Embryonic facial prominence (tissue), 1 donor: ENCODE measurements around the gene KANK2.

Experiments
- DNase-seq: peaks from one replicate; pipeline ENCODE4 v3.0.0-alpha.2; 2016; ENCODE audit errors: extremely low spot score

The KANK2 gene

DNA sequence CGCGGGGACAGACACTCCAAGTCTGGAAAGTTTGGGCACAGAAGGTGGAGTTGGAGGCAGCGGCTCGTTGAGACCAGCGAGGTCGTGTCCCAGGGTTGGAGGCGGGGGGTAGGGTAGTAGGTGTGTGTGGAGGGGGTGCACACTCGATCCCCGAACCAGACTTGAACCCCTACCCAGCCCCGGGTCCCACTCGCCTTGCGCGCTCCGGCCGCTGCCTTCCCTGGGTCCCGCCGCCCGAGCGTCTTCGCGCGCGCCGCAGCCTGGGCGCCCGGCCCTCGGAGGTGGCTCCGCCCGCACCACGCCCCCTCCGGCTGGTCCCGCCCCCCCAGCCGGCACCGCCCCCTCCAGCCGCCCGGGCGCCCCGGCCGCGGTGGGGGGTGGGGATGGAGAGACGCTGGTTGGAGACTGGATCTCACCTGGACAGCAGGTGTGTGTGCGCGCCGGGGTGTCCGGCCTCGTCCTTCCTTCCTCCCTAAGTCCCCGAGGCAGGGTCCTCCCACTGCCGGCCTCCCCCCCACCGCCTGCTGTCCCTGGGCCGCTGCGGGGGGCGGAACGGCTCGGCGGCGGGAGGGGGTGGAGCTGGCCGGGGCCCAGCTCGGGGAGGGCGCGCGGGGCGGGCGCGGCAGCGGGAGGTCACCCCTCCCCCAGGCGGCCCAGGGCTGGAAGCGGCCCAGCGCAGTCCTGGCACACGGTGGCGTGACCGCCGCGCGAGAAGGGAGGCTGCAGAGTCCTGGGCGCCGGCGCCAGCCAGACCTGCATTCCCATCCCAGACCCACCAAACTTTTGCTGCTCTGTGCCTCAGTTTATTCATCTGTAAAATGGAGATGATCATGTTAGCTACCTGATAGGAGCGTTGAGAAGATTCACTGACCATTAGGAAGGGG lies at the start of gene KANK2:
TSS of gene KANK2 (minus strand) at position 255 of the 884 bp plus-strand sequence. CDS start 3,034 bp downstream, outside the sequence.
- peak; percentile 54 for DNase-seq

DNA sequence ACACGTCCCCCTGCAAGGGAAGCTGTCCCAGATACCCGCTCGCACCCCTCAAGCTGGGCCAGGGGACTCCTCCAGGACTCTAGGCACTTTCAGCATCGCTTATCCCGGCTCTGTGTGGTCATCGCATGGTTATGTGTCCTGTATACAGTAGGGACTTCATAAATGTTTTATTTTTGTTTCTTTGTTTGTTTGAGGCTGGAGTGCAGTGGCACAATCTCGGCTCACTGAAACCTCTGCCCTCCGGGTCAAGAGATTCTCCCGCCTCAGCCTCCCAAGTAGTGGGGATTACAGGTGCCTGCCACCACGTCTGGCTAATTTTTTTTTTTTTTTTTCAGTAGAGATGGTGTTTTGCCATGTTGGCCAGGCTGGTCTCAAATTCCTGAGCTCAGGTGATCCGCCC lies 49.6 kb upstream of the KANK2 start:
- no peak for DNase-seq

DNA sequence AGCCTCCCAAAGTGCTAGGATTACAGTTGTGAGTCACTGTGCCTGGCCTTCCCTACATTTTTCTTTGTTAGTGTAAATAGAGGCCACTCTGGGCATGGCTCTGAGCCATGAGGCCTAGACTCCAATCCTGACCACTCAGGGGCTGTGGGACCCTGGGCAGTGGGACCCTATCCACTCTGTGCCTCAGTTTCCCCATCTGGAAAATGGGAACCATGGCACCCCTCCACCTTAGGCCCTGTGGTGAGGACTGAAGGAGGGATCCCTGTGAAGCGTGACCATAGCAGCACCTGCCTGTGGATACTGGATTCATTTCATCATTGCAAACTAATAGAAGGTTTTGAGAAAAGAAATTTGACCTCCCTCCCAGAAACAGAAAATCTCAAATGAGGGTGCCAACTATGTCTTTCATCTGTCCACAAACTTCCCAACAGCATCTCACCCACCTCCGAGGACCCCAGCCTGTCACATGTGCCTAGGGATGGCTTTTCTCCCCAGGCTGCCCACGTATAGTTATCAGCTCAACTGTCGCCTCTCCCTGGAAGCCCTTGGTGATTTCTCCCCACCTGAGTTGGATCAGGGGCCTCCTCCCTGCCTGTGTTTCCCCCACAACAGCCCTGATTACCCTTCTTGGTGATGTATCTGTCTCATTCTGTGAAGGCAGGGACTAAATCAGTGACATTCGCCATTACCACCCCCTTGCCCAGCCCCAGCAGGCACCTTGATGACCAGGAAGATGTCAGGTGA lies 47.7 kb upstream of the KANK2 start:
- no peak for DNase-seq

DNA sequence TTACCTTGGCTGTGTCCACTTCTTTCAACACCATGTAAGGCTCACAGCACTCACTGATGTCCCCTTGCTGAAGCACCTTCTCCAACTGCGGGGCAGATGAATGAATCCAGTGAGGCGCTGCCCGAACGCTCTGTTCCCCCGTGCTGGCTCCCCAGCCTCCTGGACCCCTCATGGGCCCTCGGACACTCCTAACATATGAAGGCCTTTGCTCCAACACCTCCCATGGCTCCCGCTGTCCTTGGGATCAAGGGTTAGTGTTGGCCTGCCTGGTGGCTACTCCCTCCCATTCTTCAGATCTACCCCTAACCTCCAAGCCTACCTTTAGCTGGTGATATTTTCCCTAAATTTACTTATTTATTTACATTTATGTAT lies 46.4 kb upstream of the KANK2 start:
- DNase-seq = no peak

DNA sequence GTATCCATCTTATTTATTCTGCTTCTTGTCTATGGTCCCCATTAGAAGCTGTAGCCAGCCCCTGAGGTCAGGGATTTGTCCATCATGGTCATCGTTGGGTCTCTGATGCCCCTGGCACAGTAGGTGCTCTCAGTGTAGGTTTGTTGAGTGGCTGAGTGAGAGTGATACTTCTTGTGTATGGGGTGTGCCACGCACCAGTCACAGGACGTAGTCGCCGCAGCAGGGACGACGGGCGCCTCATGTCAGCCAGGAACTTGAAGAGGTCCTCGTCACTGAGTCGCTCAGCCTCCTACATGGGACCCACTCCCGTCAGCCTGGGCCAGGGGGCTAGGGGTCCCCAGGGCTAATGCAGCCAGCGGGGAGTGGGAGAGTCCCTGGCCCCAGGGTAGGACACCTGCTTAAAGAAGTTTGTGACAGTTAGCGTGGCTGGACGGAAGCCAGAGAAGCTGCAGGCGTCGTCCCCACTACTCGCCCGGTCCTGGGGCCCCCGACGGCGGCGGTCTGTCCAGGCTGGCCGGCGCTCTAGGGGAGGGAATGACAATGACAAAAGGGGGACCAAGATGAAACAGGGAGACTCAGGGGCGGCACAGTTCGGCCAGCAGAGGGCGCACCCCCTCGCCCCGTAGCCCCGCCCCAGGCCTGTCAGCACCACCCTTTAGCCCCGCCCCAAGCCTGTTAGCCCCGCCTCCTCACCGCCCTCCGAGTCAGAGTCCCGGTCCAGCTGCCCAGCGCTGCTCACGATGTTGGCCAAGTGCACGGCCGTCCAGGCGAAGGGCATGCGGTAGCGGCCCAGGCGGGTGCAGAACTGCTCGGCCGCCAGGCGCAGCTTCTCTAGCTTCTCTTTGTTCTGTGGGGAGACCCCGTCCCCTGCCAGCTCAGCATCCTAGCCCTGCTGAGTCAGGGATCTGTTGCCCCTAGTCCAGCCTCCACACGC lies 45.8 kb upstream of the KANK2 start:
- DNase-seq = no peak

DNA sequence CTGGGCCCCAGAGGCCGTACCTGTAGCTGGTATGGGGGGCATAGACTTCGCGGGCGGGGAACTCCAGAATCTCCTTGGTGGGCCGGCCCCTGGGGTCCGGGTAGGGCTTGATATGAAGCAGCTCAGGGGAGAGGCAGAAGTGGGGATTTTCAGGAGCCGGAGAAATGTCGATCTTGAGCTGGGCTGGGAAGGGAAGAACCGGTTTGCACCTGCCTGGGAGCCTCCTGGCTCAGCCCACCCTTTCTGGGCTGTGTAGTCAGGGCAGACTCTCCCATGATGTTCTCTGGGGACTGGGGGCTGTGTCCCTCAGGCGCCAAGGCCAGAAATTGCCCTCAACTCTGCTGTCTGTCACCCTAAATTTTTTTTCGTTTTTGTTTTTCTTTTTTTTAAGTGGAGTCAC lies 44.7 kb upstream of the KANK2 start:
- no peak for DNase-seq

DNA sequence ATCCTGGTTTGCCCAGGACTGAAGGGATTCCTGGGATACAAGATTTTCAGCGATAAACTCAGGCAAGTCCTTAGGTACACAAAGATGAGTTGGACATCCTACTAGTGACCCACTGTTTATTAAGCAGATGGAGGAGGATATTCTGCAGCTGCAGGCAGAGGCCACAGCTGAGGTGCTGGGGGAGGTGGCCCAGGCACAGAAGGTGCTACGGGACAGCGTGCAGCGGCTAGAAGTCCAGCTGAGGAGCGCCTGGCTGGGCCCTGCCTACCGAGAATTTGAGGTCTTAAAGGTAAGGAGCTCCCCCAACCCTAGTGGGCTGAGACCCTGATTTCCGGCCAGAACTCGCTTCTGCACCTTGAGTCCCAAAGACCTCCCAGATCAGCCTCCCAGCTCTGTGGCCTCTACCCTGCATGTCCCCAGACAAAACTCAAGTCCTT lies 42.7 kb upstream of the KANK2 start:
- no peak for DNase-seq

DNA sequence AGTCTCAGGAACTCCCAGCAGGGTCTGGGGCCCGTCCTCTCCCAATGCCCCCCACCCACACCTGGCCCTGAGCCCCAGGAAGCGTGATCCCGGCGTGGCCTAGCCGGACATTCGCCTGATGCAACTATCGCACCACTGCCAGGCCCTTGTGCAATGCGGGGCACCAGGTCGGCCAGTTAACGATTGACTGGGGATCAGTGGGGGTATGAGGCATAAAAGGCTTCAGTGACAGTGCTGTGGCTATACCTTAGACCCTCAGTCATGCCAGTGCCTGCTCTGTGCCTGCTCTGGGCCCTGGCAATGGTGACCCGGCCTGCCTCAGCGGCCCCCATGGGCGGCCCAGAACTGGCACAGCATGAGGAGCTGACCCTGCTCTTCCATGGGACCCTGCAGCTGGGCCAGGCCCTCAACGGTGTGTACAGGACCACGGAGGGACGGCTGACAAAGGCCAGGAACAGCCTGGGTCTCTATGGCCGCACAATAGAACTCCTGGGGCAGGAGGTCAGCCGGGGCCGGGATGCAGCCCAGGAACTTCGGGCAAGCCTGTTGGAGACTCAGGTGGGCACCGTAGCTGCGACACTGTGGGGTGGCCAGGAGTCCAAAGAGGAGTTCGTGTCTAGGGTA lies 42.1 kb upstream of the KANK2 start, which contains the start of gene ANGPTL8:
TSS of gene ANGPTL8 (plus strand) at position 243 of the 624 bp plus-strand sequence. CDS start at position 262, 19 bp downstream.
- no peak for DNase-seq

DNA sequence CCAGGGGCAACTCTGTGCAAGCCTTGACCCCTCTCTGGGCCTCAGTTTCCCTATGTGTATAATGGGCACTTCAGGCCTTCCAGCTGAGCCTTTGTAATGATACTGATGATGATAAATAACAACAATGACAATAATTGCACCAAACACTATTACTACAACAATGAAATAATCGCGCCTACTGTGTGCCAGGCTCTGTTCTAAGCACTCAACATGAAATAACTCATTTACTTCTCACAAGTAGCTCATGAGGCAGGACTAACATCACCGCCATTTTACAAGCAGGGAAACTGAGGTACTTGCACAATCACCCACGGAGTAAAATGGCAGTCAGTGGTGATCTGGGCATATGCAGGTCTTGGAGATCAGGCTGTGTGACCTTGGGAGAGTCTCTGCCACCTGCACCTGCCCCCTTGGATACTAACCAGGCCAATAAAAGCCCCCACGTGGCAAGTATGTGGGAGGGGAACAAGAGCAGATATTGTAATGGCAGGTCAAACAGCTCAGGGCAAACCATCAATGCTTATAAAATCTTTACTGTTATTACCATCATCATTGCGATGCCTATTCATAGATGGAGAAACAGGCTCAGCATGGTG lies 41.5 kb upstream of the KANK2 start:
- no peak for DNase-seq

DNA sequence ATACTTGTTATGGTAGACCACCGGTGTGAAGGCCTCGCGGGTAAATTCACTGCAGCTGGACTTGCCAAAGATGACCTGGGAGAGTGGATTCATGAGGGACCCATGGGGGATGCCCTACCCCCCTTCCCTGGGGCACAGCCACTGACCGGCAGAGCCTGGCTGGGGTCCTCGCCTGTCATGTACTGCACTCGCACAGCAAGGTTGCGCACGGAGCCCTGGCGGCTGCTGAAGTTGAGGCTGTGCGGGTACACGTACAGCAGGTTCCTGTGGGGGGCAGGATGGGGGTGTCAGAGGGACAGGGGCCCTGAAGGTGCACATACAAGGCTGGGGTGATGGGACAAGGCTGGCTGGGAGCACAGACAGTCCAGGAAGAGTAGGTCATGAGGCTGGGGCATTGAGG lies 40.7 kb upstream of the KANK2 start:
- DNase-seq = no peak

DNA sequence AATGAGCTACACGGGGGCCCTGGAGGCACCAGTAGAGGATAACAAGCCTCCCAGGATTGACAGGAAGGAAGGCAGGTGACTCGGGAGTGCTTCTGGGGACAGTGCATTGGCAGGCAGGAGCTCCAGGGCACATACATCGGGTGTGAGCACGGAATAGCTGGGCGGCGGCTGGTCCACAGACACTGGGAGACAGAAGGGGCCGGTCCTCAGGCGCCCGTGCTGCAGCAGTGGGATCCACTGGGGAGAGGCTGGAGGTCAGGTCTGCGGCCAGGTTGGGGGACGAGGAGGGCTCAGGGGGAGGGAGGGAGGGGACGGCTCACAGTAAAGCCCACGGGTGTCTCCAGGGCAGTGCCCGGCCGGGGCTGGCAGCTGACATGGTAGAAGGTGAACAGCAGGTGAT lies 40.0 kb upstream of the KANK2 start:
- no peak for DNase-seq

DNA sequence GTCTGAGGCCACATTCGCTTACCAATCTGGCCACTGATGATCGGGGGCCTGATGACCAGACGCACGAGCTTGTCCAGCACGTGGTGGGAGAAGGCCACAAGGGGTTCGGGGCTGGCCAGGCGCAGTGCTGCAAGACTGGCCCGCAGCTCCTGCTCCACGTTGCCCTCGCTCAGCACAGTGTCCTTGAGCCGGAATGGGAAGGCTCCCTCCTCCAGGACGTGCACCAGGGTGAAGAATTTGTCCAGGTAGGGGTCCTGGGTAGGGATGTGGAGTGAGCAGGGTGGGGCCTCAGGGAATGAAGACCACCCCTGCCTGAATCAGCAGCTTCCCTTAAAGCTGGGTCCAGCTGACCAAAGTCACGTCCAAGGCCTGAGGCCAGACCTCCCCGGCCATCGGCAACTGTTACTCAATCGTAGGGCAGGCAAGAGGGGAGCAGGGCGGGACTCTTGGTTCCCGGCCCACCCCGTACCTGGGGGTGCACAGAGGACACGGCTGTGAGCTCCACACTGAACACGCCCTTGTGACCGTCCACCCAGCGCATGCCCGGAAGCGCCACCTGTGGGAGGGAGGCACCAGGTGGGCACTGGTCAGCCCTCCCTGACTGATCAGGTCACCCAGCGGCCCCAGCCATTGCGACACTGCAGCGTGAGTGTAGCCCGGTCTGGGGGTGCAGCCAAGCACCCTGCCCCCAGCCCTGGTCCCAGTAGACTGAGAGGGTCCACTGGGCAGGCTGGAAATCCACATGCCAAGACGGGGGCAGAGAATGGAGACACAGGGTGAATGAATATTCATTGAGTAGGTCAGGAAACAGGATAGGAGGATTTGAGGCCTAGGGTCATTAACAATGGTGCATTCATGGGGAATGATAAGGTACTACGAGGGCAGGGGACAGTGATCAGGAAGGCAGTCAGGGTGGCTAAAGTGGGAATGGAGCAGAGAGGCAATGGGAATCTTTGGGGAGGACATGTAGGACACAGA lies 39.3 kb upstream of the KANK2 start:
- no peak for DNase-seq

DNA sequence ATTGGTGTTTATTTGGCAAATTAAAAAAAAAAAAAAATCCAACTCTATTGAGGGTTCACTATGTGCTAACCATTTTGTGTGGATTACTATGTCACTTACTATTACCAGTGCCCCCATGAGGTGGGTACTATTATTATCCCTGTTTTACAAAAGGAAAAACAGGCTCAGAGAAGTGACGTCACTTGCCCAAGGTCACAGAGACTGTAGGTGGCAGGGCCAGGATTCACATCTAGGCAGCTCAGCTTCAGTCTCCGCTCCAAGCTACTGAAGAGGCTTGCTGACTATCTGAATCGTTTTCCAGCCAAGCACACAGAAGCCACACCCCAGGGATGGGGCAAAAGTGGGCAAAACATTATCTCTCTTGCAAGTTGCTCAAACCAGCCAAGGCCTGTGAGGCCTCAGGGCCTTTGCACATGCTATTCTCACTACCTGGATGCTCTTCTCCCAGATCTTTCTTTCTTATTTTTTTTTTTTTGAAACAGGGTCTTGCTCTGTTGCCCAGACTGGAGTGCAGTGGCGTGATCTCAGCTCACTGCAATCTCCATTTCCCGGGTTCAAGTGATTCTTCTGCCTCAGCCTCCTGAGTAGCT lies 37.2 kb upstream of the KANK2 start:
- no peak for DNase-seq

DNA sequence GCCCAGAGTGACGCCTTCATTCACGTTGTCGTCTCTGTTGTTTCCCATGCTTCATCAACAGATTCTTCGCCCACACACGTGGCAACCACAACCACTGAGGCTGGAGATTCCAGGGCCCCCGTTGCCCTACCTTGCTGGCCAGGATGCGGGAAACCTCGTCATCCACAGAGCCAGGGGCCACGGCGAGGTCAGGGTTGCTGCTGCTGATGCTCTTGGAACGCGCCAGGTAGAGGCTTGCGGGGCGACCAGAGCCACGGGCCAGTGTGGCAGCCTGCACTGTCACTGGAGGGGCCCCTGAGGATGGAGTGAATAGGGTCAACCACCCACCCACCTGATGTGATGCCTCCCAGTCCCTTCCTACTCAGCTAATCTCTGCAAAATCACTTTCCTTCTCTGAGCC lies 35.7 kb upstream of the KANK2 start:
- DNase-seq = no peak

DNA sequence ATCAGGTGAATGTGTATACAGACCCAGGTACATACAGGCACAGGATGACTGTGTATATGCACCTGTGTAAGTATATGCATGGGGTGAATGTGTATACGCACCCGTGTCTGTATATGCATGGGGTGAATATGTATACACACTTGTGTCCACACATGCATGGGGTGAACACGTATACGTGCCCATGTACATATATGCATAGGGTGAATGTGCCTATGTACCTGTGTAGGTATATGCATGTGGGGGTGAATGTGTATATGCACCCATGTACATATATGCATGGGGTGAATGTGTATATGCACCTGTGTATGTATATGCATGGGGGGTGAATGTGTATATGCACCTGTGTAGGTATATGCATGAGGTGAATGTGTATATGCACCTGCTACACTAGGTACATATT lies 35.2 kb upstream of the KANK2 start:
- no peak for DNase-seq

DNA sequence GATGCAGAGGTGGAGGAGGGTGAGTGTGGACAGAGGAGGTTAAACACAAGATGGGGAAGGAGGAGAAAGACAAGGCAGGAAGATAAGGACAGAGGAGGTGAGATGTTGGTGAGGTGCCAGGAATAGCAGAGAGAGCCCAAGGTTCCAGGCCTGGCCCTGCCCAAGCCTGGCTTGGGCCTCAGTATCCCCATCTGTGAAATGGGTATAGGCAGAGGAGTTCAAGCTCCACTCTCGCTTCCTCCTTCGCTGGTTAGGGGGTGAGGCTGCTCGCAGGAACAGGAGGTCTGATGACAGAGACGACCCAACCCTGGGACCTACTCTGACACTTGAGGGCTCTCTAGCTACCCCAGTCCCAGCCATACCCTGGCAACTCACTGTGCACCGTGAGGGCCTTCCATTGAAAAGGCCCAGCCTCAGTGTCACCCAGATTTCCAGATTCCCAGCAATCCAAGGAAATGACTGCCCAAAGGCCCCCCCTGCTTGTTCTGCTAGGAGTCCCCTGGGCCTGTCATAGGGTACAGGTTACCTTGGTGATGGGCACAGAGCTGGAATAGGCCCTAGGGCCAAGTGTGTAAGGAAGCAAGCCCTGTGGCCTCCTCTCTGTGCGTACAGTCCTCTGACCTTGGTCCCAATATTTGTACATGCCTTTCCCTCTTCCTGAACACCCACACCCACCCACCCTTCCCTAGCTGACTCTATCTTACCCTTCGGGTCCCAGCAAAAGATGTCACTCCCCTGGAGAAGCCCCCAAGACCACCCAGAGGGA lies 33.5 kb upstream of the KANK2 start:
- DNase-seq = no peak

DNA sequence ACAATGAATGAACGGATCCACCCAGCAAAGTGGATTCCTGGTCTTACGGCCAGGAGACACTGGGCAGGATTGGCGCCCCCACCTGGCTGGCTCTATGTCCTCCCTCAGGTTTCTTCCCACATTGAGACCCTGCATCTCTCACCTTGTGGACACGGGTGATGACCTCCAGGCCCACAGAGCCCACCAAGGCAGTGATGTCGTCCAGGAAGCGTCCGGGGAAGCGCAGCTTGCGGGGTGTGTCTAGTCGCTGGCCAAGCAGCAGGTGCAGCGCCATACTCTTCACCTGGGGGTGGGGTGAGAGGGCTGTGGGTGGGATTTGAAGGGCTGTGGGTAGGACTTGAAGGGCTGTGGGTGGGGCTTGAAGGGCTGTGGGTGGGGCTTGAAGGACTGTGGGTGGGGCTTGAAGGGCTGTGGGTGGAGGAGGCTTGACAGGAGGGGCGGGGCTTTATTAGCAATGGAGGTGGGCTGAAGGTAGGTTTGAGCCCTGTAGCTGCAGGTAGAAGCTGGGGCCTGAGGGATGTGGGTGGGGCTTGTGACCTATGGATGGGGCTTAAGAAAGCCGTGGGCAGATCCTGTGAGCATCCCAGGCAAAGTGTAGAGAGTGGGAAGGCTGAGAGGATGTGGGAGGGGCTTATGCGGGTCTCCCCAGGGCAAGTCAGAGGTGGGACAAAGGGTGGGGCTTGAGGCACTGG lies 30.0 kb upstream of the KANK2 start:
- no peak for DNase-seq

DNA sequence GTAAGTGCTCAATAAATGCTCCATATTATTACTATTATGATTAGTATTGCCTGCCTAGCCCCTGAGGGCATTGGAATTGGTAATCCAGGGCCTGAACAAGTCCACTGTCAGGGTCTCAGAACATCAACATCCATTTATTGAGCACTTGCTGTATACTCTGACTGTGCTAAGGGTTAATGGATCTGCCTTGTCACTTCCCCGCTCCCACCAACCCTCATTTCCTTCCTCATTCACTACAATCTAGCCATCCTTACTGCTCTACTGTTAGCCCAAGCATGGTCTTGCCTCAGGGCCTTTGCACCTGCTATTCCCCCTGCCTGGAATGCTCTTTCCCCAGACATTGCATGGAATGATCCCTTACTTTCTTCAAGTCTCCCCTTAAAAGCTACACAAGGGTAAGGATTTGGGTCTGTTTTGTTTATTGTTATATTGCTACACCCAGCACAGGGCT lies 29.4 kb upstream of the KANK2 start:
- no peak for DNase-seq
